HG03520 (cell line): ENCODE measurements around the gene DIS3L2.
"Not testable (repeated sequence)": the region's sequence is repeated elsewhere in the genome, so short reads cannot be mapped to it uniquely, and the experiment has no call there.

Source experiments
- ATAC-seq: cut with Tn5 transposase; IDR thresholded peaks from one replicate; pipeline ENCODE4 v1.9.1; 2021; ENCODE audit warnings: mild to moderate bottlenecking, moderate library complexity; ENCODE audit not compliant: unreplicated experiment

The DIS3L2 gene

DNA sequence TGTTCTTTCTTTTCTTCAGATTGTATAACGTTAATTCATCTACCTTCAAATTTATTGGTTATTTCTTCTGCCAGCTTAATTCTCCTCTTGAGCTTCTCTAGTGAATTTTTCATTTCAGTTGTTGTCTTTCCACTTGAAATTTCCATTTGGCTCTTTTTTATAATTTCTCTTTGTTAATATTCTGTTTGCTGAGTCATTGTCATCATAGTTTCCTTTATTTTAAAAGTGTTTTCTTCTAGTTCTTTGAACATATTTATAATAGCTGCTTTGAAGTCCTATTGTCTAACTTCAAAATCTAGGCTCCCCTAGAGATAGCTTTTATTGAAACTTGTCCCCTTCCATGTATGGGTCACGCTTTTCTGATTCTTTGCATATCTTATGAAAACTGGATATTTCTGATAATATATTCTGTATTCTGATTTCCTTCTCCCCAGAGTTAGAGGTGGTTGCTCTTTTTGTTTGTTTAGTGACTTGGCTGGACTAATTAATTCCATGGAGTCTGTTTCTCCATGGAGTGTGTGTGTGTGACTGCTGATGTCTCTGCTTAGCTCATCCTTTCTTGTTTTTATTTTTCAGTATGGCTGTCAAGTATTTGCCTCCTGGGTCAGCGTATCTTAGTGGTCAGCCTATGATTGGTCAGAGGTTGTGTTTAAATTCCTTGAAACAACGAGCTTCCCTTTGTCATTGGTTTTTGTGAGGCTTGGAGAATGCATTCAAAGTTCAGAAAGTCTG lies 47.6 kb downstream of the DIS3L2 start:
- no peak for ATAC-seq

DNA sequence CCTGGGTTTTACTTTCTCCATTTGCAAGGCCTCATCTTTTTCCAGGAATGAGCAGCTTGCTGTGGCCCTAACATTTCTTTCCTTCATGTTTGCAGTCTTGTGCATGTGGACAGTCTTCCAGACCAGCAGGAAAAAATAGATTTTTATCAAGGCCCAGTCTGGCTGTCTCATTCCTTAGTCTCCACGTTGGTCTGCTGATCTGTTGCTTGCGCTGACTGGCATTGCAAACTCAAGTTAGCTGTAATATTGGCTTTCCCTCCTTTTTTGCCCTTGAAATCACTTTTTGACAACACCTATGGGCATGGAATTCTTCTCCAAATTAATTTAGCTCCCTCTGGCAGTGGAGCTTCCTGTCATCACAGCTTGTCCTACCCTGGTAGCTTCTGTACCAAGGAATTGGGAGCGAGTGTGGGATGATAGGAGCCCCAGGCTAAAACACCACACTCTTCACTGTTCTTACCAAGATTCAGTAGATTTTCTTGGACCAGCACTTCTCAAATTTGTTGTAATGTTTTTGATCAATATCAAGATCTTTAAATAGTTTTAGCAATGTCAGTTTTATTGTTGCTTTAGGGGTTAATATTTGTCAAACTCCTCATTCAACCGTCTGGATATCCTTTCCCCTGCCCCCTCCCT lies 48.2 kb downstream of the DIS3L2 start:
- no peak for ATAC-seq

DNA sequence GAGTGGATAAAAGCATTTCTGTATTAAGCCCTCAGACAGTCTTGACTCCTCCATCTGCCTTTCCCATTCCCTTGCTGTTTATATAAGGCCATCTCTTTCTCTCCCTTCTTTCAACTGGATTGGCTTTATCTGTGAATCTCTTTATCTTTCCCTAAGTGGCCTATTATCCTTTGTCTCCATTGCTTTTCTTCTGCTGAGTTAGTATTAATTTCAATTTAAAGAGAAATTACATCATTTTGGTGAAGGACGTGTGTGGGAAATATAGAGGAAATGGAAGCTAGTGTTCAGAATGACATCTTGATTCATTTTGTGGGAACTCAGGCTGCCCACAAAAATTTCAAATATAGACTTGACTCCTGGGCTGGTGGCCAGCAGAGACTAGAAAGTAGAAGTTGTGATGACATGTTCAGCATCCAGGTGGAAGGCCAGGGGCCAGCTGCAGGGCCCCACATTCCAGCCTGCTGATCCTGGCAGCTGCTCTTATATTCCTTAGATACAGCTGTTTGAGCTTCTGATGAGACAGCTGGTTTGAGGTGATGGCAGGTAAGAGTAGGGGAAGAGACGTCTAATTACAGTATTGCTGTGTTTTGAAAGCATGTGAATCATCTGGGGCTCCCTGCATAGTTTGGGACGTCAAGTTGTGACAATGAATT lies 52.3 kb downstream of the DIS3L2 start:
- ATAC-seq = no peak

DNA sequence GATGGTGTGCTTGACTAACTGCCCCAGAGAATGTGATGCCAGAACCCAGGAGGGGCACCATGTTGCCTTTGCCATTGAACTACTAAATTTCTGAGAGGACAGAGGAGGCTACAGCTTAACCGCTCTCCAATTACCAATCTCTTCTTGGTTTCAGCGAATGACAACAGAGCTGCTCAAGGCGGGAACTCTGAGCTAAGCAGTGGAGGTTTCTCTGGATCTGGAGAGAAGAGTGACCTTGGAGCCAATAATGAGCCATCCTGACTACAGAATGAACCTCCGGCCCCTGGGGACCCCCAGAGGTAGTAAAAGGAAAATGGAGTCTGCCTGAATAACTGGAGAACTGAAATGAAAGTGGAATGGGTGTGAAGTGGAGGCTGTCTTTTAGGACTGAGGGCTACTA lies 53.2 kb downstream of the DIS3L2 start:
- ATAC-seq = no peak

DNA sequence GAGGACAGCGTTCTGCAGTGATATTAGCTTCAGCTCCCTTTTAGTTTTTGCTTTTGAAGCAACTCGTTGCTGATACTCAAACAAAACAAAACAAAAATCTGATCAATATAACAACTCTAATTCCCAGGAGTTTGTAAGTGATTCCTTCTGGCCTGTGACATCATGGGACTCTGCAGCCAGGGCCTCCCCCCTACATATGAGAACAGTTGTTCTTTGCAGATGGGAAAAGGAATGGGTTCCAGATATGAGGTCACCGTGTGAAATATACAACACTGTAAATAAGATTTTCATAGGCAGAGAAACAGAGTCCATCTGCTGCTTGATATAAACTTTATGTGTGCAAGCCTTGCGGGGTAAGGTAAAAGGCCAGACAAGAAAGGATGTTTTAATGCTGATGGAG lies 56.7 kb downstream of the DIS3L2 start:
- no peak for ATAC-seq

DNA sequence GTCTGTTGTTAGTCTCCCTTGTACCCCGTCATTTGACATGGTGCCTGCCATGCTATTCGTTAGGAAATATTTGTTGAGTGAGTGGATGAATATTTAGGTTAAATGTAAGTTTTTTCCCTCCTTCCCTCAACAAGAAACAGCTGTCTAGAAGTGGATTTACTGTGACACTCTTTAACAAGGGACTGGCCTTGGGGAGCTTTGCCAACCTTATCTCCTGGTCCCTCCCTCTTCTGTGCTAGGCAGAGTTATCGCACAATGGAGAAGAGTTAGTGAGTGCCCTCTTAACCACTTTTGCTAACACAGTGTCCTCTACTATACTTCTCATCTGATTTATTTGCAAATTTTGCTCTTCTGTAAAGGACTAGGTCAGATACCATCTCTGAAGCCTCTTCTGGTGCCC lies 61.2 kb downstream of the DIS3L2 start:
- no peak for ATAC-seq

DNA sequence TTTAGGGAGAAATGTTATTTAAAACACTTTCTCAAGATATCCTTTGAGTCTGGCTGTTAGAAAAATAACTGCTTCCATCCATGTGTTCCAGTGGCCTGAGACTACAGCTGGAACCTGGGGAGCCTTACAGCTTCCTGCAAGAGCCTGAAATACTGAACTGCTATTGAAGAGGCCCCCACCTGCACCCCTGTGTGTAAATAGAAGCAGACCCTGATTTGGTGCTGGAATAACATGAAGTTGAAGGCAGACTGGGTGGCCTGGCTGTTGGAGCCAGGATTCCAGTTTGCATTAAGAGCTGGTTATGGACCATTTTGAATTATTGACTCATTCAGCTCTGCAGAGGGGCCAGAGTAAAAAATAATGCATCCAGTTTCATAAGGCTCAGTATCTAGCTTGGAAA lies 61.9 kb downstream of the DIS3L2 start:
- ATAC-seq = no peak

DNA sequence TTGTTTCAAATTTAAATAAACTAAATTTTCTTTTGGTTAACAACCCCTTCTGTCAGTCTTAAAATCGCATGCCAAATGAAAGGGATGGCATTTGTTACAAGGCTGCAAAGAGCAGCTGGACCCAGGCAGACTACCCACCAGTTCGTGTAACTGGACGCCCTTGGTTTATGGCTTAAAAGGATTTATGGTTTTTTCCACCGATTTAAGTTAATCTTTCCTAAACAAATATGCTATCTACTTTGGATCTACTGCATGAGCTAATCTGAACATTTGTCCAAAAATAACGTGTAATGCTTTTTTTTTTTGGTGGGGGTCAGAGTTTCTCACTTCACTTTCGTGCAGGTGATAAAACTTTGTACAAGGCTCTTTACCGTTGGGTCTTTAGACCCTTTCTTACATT lies 62.9 kb downstream of the DIS3L2 start:
- ATAC-seq = no peak

DNA sequence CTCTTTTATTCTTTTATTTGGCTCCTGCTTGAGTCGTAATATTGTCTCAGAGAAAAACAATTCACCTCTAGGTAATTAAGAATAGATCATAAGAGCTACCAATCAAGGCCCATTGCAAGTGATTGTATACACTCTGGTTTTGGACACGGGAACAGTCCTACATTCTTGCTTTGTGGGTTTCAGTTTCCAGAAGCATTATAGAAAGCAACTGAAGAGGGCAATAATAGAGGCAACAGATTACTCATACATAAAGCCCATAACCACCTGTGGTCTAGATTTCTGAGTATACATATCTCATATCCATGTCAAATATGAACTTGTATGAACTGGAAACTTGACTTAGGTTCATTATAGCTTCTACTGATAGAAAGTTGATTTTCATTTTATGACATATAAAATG lies 65.4 kb downstream of the DIS3L2 start:
- ATAC-seq = peak; percentile 99

DNA sequence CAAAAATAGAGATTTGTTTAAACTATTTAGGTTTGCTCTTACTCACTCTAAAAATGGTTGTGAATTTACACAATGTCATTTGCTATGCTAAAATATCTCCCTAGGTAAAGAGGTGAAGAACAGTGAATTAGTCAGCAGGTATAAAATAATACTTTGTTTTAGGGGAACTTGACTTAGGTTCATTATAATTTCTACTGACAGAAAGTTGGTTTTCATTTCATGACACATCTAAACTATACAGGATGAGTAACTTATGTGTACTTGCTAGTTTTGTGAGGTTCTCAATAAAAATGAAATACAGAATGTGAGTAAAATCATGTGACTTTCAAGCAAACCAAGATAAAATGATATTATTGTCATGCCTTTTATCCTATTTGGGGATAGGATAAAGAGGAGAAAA lies 66.0 kb downstream of the DIS3L2 start:
- no peak for ATAC-seq

DNA sequence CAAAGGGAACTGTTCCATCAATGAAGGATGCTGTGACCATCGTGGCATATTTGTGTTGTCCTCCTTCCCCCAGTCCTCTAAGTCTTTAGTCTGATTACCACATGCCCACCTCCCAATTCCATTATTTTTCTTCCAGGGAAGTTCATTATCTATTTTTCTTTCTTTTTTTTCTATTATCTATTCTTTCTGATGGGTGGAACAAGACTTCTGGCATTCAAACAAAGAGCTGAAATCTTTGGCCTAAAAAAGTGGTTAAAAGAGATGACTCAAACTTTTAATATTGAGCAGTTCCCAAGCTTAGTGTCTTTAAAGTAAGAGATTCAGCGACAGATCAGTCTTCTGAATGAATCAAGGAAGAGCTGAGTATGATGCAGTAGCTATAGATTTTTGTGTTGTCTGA lies 66.6 kb downstream of the DIS3L2 start:
- ATAC-seq = no peak

DNA sequence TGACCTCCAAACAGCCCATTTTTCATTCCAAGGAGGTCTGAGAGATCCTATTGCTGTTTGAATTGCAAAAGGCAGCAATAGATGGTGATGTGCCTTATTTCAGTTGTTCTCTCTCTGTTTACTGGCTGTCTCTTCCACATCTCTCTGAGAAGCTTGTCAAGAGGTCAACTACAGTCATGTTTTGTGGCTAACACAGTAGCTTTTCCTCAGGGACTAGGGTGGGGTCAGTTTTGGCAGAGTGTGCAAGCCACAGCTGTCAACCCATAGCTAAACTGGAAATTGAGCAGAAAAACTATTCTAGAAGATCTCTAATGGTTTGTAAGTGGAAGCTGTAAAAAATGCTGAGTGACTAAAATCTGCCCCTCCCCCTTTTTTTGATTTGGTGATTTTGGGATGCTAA lies 67.1 kb downstream of the DIS3L2 start:
- ATAC-seq = no peak

DNA sequence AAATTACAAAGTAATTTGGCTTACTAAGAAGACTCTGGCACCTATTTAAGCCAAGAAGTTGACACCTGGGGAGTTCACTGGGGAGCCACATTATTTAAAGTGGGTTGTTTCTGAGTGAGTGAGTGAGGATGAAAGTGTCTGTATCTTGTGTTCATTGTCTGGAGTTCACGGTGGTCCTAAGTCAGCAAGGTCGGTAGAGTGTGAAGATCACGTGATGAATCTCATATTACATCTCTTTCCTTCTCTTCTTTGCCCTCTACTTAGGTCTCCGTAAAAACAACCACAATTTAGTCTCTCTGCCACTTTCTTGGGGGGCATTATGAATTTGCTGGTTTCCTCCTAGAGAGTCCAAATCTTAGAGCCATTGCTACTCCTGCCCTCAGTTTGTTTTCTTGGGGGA lies 67.8 kb downstream of the DIS3L2 start:
- no peak for ATAC-seq

DNA sequence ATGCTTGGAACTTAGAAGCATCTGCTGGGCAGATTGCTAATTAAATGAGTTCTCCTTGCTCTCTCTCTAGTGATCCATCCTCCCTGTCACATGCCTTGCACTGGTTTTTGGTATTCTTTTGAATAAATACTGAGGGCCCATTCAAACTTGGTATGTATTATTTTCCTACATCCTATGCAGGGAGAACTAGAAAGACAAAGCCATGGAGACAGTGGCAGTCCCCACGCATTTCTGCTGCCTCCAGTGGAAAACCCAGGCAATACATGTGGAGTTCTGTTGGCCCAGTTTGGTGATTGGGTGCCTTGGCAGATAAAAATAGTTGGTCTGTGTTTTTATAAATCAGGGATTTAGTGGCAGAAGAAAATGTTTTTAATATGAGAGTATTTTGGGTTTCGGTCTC lies 68.7 kb downstream of the DIS3L2 start:
- ATAC-seq = no peak

DNA sequence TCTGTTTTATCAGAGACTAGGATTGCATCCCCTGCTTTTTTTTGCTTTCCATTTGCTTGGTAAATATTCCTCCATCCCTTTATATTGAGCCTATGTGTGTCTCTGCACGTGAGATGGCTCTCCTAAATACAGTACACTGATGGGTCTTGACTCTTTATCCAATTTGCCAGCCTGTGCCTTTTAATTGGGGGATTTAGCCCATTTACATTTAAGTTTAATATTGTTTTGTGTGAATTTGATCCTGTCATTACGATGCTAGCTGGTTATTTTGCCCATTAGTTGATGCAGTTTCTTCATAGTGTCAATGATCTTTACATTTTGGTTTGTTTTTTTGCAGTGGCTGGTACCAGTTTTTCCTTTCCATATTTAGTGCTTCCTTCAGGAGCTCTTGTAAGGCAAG lies 73.8 kb downstream of the DIS3L2 start:
- ATAC-seq = not testable (repeated sequence)

DNA sequence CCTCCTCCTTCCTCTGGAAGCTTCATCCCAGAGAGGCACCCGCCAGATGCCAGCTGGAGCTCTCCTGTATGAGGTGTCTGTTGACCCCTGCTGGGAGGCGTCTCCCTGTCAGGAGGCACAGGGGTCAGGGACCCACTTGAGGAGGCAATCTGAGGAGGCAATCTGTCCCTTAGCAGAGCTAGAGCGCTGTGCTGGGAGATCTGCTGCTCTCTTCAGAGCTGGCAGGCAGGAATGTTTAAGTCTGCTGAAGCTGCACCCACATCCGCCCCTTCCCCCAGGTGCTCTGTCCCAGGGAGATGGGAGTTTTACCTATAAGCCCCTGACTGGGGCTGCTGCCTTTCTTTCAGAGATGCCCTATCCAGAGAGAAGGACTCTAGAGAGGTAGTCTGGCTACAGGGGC lies 75.4 kb downstream of the DIS3L2 start:
- ATAC-seq = not testable (repeated sequence)

DNA sequence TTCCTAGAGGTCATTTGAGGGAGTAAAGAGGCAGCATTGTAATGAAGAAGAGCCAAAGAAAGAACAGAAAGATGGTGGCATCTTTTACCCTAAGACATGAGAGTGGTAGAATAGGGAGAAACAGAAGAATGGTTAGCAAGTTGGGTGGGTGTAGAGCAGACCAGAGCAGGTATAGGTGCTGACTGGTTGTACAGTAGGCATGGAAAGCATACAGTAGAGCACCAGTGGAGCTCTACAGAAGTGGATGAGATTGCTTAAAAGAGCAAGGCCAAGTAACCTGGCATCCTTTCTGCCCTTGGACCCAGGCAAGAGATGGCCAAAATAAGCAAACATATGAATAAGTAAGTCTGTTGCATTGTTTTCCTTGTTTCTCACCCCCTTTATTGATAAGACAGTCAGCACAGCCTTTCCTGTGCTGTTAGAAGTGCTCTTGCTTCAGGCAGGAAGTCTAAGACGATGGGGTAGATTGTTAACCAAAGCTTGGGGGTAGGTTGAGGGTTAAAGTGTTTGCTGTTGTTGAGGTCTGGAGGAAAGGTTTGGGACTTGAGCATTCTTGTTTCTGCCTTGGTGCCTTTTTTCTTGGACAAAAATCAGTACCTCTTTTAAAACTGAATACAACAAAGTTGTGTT lies 76.9 kb downstream of the DIS3L2 start:
- no peak for ATAC-seq

DNA sequence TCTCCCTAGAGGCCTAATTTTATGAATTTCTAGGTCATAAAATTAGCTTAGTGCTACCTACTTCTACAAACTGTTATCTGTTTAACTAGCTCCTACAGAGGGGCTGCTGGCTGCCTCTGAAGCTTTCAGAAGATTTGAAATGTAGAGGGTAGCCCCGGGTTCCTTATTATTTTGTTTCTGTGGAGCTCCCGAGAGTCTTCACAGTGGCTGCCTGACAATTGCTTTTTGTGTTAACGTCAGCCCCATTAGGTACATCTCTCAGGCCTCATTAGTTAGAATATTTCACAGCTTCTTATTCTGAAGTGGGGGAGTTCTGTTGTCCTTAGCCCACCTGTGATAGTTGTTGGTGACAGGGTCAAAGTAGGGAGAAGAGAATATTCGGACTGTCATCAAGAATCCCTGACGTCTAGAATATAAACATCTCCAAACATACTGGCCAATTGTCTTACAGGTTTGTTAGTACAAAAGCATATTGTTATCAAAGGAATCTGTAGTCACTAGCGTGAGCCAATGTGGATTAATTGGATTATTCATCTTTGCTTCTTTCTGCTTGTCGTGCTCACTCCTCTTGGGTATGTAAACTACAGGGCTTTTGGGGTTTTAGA lies 77.5 kb downstream of the DIS3L2 start:
- ATAC-seq = no peak

DNA sequence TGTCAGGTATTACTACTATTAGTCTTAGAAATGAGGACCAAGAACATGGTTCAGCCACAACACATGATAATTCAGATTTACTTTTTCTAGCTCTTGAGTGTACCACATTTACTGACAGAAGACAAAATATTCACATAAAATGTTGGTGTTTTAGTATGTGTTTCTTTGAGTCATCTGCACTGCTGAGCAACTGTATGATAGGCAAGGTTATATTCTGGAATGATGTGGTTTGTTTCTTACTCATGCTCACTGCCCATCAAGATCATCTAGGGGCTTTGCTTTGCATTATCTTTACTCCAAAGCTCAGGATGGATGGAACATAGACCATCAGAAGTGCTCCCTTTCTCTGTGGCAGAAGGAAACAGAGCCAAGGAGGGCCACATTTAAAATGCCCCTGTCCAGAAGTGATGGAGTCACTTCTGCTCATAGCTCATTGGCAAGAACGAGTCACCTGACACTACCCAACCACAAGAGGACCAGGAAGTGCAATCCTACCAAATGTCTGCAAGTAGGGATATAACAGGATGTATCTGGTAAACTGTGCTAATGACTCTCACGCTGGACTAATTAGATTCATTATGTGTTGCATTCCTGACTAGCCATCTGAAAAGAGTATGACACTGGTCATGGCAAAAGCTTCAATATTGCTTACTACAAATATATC lies 81.5 kb downstream of the DIS3L2 start:
- ATAC-seq = no peak

DNA sequence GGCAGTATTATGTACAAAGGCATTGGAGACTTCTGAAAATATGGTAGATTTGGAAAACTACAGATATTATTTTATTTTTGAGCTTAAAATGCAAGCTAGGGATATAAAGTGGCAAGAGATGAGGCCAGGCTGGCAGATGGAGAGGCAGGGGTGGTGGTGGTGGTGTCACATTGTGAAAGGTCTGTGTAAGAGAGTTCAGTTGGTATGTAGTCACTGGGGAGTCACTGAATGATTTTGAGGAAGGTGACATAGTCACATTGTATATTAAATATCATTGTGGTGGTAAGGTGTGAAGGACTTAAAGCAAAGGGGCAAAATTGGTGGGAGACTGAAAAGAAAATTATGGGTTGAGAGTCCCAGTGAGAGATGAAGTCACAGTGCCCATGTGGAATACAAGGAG lies 82.5 kb downstream of the DIS3L2 start:
- ATAC-seq = no peak

DNA sequence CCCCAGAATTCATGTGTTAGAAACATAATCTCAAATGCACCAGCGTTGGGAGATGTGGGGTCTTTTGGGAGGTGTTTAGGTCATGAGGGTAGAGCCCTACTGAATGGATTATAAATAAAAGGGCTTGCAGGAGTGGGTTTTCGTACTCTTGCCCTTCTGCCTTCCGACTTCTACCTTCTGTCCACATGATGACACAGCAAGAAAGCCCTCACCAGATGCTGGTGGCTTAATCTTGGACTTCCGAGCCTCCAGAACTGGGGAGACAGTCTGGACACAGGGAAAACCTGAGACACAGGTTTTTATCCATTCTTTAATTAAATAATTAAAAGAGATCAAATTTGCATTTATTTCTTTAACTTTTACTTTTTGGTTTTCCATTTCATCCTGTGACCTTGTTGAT lies 87.8 kb downstream of the DIS3L2 start:
- ATAC-seq = no peak
